PC-3 (cell line): Measurements from ENCODE around the gene IBA57. TPM values are rescaled to one million over a fixed set of nuclear protein-coding genes. Genes with fewer than 3 reads are reported as not detected.

Experiments used
- ATAC-seq: fragments of 200-7000 bp; cut with Tn5 transposase; 2 replicates; pipeline ENCODE4 v1.9.1; 2020; ENCODE audit warnings: mild to moderate bottlenecking, moderate library complexity
- BruUV-seq: library from RNA; stranded (reverse); fragments of 400-500 nt; replicated peaks from 2 replicates; lab custom pipeline; 2021; lab: Mats Ljungman, UMichigan
- CTCF ChIA-PET: fragments of 300-600 bp; sonication (Branson Sonifier 250); formaldehyde crosslinking; loops from one replicate; lab custom pipeline; 2022; ENCODE audit warnings: antibody characterized with exemption; lab: Charles Lee
- POLR2A ChIA-PET: fragments of 300-600 bp; sonication (Branson Sonifier 250); formaldehyde crosslinking; loops from one replicate; lab custom pipeline; 2022; ENCODE audit warnings: antibody characterized with exemption; ENCODE audit not compliant: unreplicated experiment; lab: Charles Lee
- DNase-seq: peaks from one replicate; pipeline ENCODE4 v3.0.0-alpha.2; 2015
- H2AFZ ChIP-seq: fragments of 300-600 bp; sonication (generic); 2 replicates; pipeline ENCODE4 v1.6.0; 2016; ENCODE audit warnings: antibody characterized with exemption, low read length
- H3F3A ChIP-seq: fragments of 300-600 bp; sonication (generic); one replicate; pipeline ENCODE4 v1.6.0; 2017; ENCODE audit warnings: antibody characterized with exemption, low read length, control low read depth, mild to moderate bottlenecking; ENCODE audit not compliant: unreplicated experiment
- H3K27ac ChIP-seq: fragments of 300-600 bp; sonication (generic); 2 replicates; pipeline ENCODE4 v1.5.1; 2016; ENCODE audit warnings: mild to moderate bottlenecking, low read length
- H3K27me3 ChIP-seq: fragments of 300-600 bp; sonication (generic); 2 replicates; pipeline ENCODE4 v1.6.1; 2016; ENCODE audit warnings: low read length, mixed read lengths
- H3K36me3 ChIP-seq: fragments of 300-600 bp; sonication (generic); 2 replicates; pipeline ENCODE4 v1.6.1; 2016; ENCODE audit warnings: low read depth, mixed run types, low read length, mixed read lengths
- H3K4me1 ChIP-seq: fragments of 300-600 bp; sonication (generic); 2 replicates; pipeline ENCODE4 v1.5.1; 2016; ENCODE audit warnings: low read length; ENCODE audit not compliant: insufficient read depth
- H3K4me2 ChIP-seq: fragments of 300-600 bp; sonication (generic); 2 replicates; pipeline ENCODE4 v1.6.0; 2016; ENCODE audit warnings: low read length
- H3K4me3 ChIP-seq: fragments of 300-600 bp; sonication (generic); 2 replicates; pipeline ENCODE4 v1.5.1; 2016; ENCODE audit warnings: mild to moderate bottlenecking, low read length, mixed read lengths
- H3K79me2 ChIP-seq: fragments of 300-600 bp; sonication (generic); 2 replicates; pipeline ENCODE4 v1.6.1; 2017; ENCODE audit warnings: low read length, mixed read lengths
- H3K9ac ChIP-seq: fragments of 300-600 bp; sonication (generic); 2 replicates; pipeline ENCODE4 v1.6.0; 2016; ENCODE audit warnings: mild to moderate bottlenecking, low read length
- H3K9me2 ChIP-seq: fragments of 300-600 bp; sonication (generic); replicated peaks from 2 replicates; pipeline ENCODE4 v1.6.1; 2016; ENCODE audit warnings: mixed run types, low read length, mixed read lengths
- H3K9me3 ChIP-seq: fragments of 300-600 bp; sonication (generic); 2 replicates; pipeline ENCODE4 v1.6.1; 2016; ENCODE audit warnings: low read length, mixed read lengths
- H4K20me1 ChIP-seq: fragments of 300-600 bp; sonication (generic); 2 replicates; pipeline ENCODE4 v1.6.1; 2016; ENCODE audit warnings: low read length, mixed read lengths
- CTCF ChIP-seq: fragments of 300-600 bp; sonication (generic); conservative IDR thresholded peaks from 2 replicates; pipeline ENCODE4 v1.5.1; 2017; ENCODE audit warnings: antibody characterized with exemption, low read depth, mild to moderate bottlenecking, low read length
- EZH2 ChIP-seq: fragments of 300-600 bp; sonication (generic); IDR thresholded peaks from one replicate; pipeline ENCODE4 v1.6.1; 2017; ENCODE audit warnings: antibody characterized with exemption, mild to moderate bottlenecking, low read length; ENCODE audit not compliant: unreplicated experiment
- EZH2phosphoT487 ChIP-seq: fragments of 300-600 bp; sonication (generic); IDR thresholded peaks from 2 replicates; pipeline ENCODE4 v1.6.1; 2018; ENCODE audit warnings: mild to moderate bottlenecking, antibody characterized with exemption, low read length, borderline replicate concordance
- intact Hi-C: fragments of 100-400 bp; cut with micrococcal nuclease; formaldehyde crosslinking; loops from 2 replicates; pipeline ENCODE4 v1.9.0; 2023
- total RNA-seq: library from RNA; depleted of rRNA; stranded (reverse); fragments of >200 nt; gene quantifications from 2 replicates; pipeline ENCODE4 v1.2.3, GENCODE V29; 2014

IBA57 gene
- total RNA-seq, 1 experiment from 2014 or later: 18.3 TPM

DNA sequence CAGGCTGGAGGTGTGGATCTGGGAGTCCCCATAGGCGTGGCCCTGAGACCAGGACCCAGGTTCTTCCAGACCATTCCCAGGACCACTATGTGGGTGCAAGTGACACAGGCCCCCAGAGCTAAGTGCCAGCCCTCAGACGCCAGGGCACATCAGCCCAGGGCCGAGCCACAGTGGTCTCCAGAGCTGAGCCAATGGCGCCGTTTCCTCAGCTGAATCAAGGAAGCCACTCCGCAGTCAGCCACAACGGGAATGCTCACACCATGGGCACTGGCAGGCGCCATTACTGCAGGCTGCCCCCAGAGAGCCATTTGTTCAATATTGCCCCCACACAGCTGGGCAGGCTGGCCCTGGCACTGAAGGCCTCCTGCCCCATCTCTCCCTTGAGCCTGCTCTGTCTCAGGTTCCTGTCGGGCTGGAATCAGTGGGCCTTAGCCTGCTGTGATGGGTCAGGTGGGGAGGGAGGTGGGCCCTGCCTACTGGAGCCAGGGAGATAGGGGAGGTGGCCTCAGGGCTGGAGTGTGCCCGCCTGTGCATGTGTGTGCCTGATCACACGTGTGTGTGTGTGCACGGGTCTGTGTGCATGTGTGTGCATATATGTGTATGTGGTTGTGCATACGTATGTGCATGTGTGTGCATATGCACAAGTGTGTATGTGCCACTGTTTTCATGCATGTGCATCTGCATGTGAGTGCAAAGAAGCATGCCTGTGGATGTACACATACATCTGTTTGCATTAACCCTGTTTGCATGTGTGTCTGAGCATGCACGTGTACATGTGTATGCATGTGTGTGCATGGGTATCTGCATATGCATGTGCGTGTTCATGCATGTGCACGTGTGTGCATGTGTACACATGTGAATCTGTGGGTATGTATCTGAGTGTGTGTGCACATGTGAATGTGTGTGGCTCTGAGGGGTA is 9.7 kb upstream of the IBA57 start:
- Histone ChIP-seq H3F3A (no peaks in the 10 kb centered on the region), H3K36me3 (no peaks in the 10 kb centered on the region), H3K9me2 (no peaks in the 10 kb centered on the region), H3K79me2 (no peaks in the 10 kb centered on the region), H2AFZ (no peak overlapping the region), H3K27me3 (no peaks in the 10 kb centered on the region), H3K9me3 (no peaks in the 10 kb centered on the region), H3K4me2 (no peak overlapping the region), H3K4me3 (no peak overlapping the region), H3K4me1 (no peaks in the 10 kb centered on the region), H3K9ac (no peak overlapping the region), H3K27ac (no peak overlapping the region), H4K20me1 (no peaks in the 10 kb centered on the region)
- no TSS peak for BruUV-seq
- CTCF ChIA-PET: no interaction called here
- ATAC-seq (no peak), DNase-seq (no peak)
- TF ChIP-seq EZH2: no peak
- no peak for TF ChIP-seq EZH2phosphoT487
- TF ChIP-seq CTCF: no peak
- POLR2A ChIA-PET: no interaction called here
- intact Hi-C loops: no loop called here

DNA sequence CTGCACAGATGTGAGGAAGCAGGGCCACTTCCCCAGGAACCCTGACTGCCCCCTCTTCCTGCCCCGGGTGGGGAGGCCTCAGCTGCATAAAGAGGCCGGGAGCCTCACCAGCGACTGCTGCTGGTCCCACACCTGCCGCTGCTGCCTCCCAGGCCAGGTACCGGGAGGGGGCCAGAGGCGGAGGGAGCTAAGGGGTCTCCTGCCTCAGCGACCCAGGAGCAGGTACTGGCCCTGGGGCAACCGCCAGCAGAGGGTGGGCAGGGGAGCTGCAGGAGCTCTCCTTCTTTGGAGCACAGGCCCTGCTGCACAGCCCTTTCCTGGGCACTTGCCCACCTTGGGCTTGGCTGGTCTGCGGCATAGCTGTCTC is 9.1 kb upstream of the IBA57 start:
- POLR2A ChIA-PET: no interaction called here

More for the DNA sequence above, 9.1 kb upstream of the IBA57 start:
- ATAC-seq (no peak), DNase-seq (no peak)
- no peak overlapping the region for H3K27ac ChIP-seq
- no peaks in the 10 kb centered on the region for H4K20me1 ChIP-seq
- no peak overlapping the region for H3K9ac ChIP-seq
- no peak overlapping the region for H2AFZ ChIP-seq
- H3K36me3 ChIP-seq: no peaks in the 10 kb centered on the region
- H3K4me2 ChIP-seq: no peak overlapping the region
- intact Hi-C loops: no loop called here
- H3K27me3 ChIP-seq: no peaks in the 10 kb centered on the region
- H3K79me2 ChIP-seq: no peaks in the 10 kb centered on the region
- H3K4me3 ChIP-seq: no peak overlapping the region
- no peaks in the 10 kb centered on the region for H3K9me3 ChIP-seq
- H3K4me1 ChIP-seq: no peaks in the 10 kb centered on the region
- BruUV-seq: no TSS peak
- CTCF ChIA-PET: no interaction called here
- no peaks in the 10 kb centered on the region for H3F3A ChIP-seq
- TF ChIP-seq EZH2phosphoT487 (no peak), EZH2 (no peak), CTCF (no peak)
- no peaks in the 10 kb centered on the region for H3K9me2 ChIP-seq
